NCI-H345 treated with DMSO at 0.1 percent for 48 hours (cell line): ENCODE data around the gene CNTNAP1.
A peak's percentile ranks its signal among the peaks of the same experiment; 100 is the strongest.

Experiments used
- DNase-seq: peaks from one replicate; lab custom pipeline; 2025; ENCODE audit not compliant: unreplicated experiment; lab: John Stamatoyannopoulos, UW

The CNTNAP1 gene

GRCh38 chr17:42670789-42671657 lies 11.3 kb upstream of the CNTNAP1 start:
- no peak for DNase-seq

GRCh38 chr17:42672038-42672437 lies 10.3 kb upstream of the CNTNAP1 start:
- DNase-seq, result no peak

GRCh38 chr17:42673266-42673884 lies 9.0 kb upstream of the CNTNAP1 start:
- DNase-seq, result no peak

- DNase-seq, result no peak
Observed at GRCh38 chr17:42673885-42674754, 8.2 kb upstream of the CNTNAP1 start.

- DNase-seq, result no peak
Observed at GRCh38 chr17:42674755-42675347, 7.5 kb upstream of the CNTNAP1 start.

GRCh38 chr17:42675348-42675964 lies 6.9 kb upstream of the CNTNAP1 start:
- DNase-seq, result no peak

- no peak for DNase-seq
Observed at GRCh38 chr17:42675965-42676423, 6.3 kb upstream of the CNTNAP1 start.

GRCh38 chr17:42676424-42677011 lies 5.8 kb upstream of the CNTNAP1 start, which contains the start of gene PLEKHH3:
PLEKHH3 (minus strand) TSS chr17:42676994; CDS start chr17:42676563, 431 bp downstream.
- peak; percentile 46 for DNase-seq

GRCh38 chr17:42677012-42677857 lies 5.1 kb upstream of the CNTNAP1 start:
- DNase-seq, result peak; percentile 98

GRCh38 chr17:42677921-42678781 lies 4.2 kb upstream of the CNTNAP1 start:
- DNase-seq, result peak; percentile 65

- DNase-seq, result peak; percentile 79
Observed at GRCh38 chr17:42678951-42679491, 3.3 kb upstream of the CNTNAP1 start.

GRCh38 chr17:42679492-42680330 lies 2.6 kb upstream of the CNTNAP1 start:
- DNase-seq, result peak; percentile 69

- DNase-seq, result no peak
Observed at GRCh38 chr17:42680331-42680808, 2.0 kb upstream of the CNTNAP1 start.

GRCh38 chr17:42682722-42683403 lies 532 bp downstream of the CNTNAP1 start:
- DNase-seq, result no peak

- no peak for DNase-seq
Observed at GRCh38 chr17:42683407-42684034, 1.2 kb downstream of the CNTNAP1 start.
